ENCODE results near the gene DGKQ.
"Not testable (repeated sequence)": the region's sequence is repeated elsewhere in the genome, so short reads cannot be mapped to it uniquely, and the experiment has no call there.

Gene DGKQ

DNA sequence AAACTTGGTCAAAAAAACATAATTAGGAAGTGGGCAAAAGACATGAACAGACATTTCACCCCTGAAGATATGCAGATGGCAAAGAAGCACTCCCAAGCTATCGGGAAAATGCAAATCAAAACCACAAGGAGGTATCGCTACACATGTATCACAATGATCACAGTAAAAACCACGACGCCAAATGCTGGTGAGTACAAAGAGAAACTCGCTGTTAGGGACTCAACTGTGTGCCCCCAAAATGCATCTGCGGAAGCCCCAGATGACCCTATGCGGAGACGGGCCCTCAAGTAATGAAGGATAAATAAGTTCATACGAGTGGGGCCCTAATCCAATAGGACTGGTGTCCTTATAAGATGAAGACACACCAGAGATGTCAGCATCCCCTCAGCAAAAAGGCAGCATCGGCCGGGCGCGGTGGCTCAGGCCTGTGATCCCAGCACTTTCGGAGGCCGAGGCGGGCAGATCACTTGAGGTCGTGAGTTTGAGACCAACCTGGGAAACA is 51.5 kb downstream of the DGKQ start:
- no CpG with 5 or more reads among the region's 17 CpGs for WGBS (ENCODE audit: extremely low coverage, insufficient coverage, low lambda C conversion rate)
- Histone ChIP-seq H3K27me3 (ENCODE audit: insufficient read depth, low read length, poor library complexity) (no peaks in the 10 kb centered on the region), H3K4ac (ENCODE audit: low read depth, low read length) (no peak overlapping the region), H3K27ac (ENCODE audit: low read depth, low read length) (no peak overlapping the region), H3K4me2 (ENCODE audit: low read length) (no peak overlapping the region), H2BK120ac (ENCODE audit: low read depth, low read length) (no peak overlapping the region), H3K56ac (ENCODE audit: low read length) (no peak overlapping the region), H3K18ac (ENCODE audit: low read length) (no peak overlapping the region), H3K36me3 (ENCODE audit: control insufficient read depth, insufficient read depth, low read length) (no peaks in the 10 kb centered on the region), H4K8ac (ENCODE audit: low read depth, low read length) (no peak overlapping the region), H3K23ac (ENCODE audit: low read length) (no peak overlapping the region), H2BK15ac (replicated peaks; ENCODE audit: low read depth) (no peak overlapping the region), H3K79me1 (ENCODE audit: low read length) (peaks cover 26% of the 10 kb centered on the region), H4K5ac (ENCODE audit: low read length) (no peak overlapping the region), H3K79me2 (ENCODE audit: control insufficient read depth, insufficient read depth, low read length) (peaks cover 47% of the 10 kb centered on the region), H2BK5ac (ENCODE audit: low read length) (no peak overlapping the region), H3K9ac (ENCODE audit: low read length) (no peak overlapping the region), H2AK5ac (ENCODE audit: low read length) (no peak overlapping the region), H3K4me3 (ENCODE audit: low read length) (no peak overlapping the region), H3K4me1 (ENCODE audit: control insufficient read depth, low read depth, low read length) (no peaks in the 10 kb centered on the region)
- no peak for DNase-seq

- H3K36me3 ChIP-seq (ENCODE audit: control insufficient read depth, insufficient read depth, low read length); H3K18ac ChIP-seq (ENCODE audit: low read length); H3K56ac ChIP-seq (ENCODE audit: low read length); H3K4me3 ChIP-seq (ENCODE audit: low read length); H2BK5ac ChIP-seq (ENCODE audit: low read length); H3K4me2 ChIP-seq (ENCODE audit: low read length); H4K5ac ChIP-seq (ENCODE audit: low read length); H3K27ac ChIP-seq (ENCODE audit: low read depth, low read length); H3K23ac ChIP-seq (ENCODE audit: low read length); H2AK5ac ChIP-seq (ENCODE audit: low read length); H3K9ac ChIP-seq (ENCODE audit: low read length); H3K4me1 ChIP-seq (ENCODE audit: control insufficient read depth, low read depth, low read length); H4K8ac ChIP-seq (ENCODE audit: low read depth, low read length); H2BK15ac ChIP-seq (replicated peaks; ENCODE audit: low read depth); DNase-seq; H3K27me3 ChIP-seq (ENCODE audit: insufficient read depth, low read length, poor library complexity); H3K4ac ChIP-seq (ENCODE audit: low read depth, low read length); H2BK120ac ChIP-seq (ENCODE audit: low read depth, low read length): not testable (repeated sequence)
- no CpG with 5 or more reads among the region's 15 CpGs for WGBS (ENCODE audit: extremely low coverage, insufficient coverage, low lambda C conversion rate)
- peaks cover 24% of the 10 kb centered on the region for H3K79me1 ChIP-seq (ENCODE audit: low read length)
- peaks cover 40% of the 10 kb centered on the region for H3K79me2 ChIP-seq (ENCODE audit: control insufficient read depth, insufficient read depth, low read length)
Measured at GRCh38 chr4:919004-919680, 54.2 kb downstream of the DGKQ start.

- DNase-seq; H3K4ac ChIP-seq (ENCODE audit: low read depth, low read length); H3K4me2 ChIP-seq (ENCODE audit: low read length); H4K5ac ChIP-seq (ENCODE audit: low read length); H3K9ac ChIP-seq (ENCODE audit: low read length); H2BK5ac ChIP-seq (ENCODE audit: low read length); H3K27me3 ChIP-seq (ENCODE audit: insufficient read depth, low read length, poor library complexity); H2BK15ac ChIP-seq (replicated peaks; ENCODE audit: low read depth); H3K18ac ChIP-seq (ENCODE audit: low read length); H2BK120ac ChIP-seq (ENCODE audit: low read depth, low read length); H3K23ac ChIP-seq (ENCODE audit: low read length); H3K4me1 ChIP-seq (ENCODE audit: control insufficient read depth, low read depth, low read length); H3K27ac ChIP-seq (ENCODE audit: low read depth, low read length); H4K8ac ChIP-seq (ENCODE audit: low read depth, low read length); H3K56ac ChIP-seq (ENCODE audit: low read length); H3K4me3 ChIP-seq (ENCODE audit: low read length); H3K36me3 ChIP-seq (ENCODE audit: control insufficient read depth, insufficient read depth, low read length); H2AK5ac ChIP-seq (ENCODE audit: low read length): not testable (repeated sequence)
- no CpG with 5 or more reads among the region's 6 CpGs for WGBS (ENCODE audit: extremely low coverage, insufficient coverage, low lambda C conversion rate)
- Histone ChIP-seq H3K79me2 (ENCODE audit: control insufficient read depth, insufficient read depth, low read length) (peaks cover 39% of the 10 kb centered on the region), H3K79me1 (ENCODE audit: low read length) (peaks cover 23% of the 10 kb centered on the region)
Measured at GRCh38 chr4:918591-918990, 54.8 kb downstream of the DGKQ start.

GRCh38 chr4:917992-918391 is 55.4 kb downstream of the DGKQ start:
- DNase-seq = no peak

GRCh38 chr4:917466-917865 is 55.9 kb downstream of the DGKQ start:
- Histone ChIP-seq H4K5ac (ENCODE audit: low read length) (no peak overlapping the region), H3K4ac (ENCODE audit: low read depth, low read length) (no peak overlapping the region), H3K9ac (ENCODE audit: low read length) (no peak overlapping the region), H3K27me3 (ENCODE audit: insufficient read depth, low read length, poor library complexity) (no peaks in the 10 kb centered on the region), H2AK5ac (ENCODE audit: low read length) (no peak overlapping the region), H3K27ac (ENCODE audit: low read depth, low read length) (no peak overlapping the region), H4K8ac (ENCODE audit: low read depth, low read length) (no peak overlapping the region), H3K18ac (ENCODE audit: low read length) (no peak overlapping the region), H3K79me2 (ENCODE audit: control insufficient read depth, insufficient read depth, low read length) (peaks cover 33% of the 10 kb centered on the region), H3K4me1 (ENCODE audit: control insufficient read depth, low read depth, low read length) (no peaks in the 10 kb centered on the region), H3K79me1 (ENCODE audit: low read length) (peaks cover 21% of the 10 kb centered on the region), H3K23ac (ENCODE audit: low read length) (no peak overlapping the region), H2BK120ac (ENCODE audit: low read depth, low read length) (no peak overlapping the region), H3K36me3 (ENCODE audit: control insufficient read depth, insufficient read depth, low read length) (no peaks in the 10 kb centered on the region), H2BK15ac (replicated peaks; ENCODE audit: low read depth) (no peak overlapping the region), H3K56ac (ENCODE audit: low read length) (no peak overlapping the region), H2BK5ac (ENCODE audit: low read length) (no peak overlapping the region), H3K4me2 (ENCODE audit: low read length) (no peak overlapping the region), H3K4me3 (ENCODE audit: low read length) (no peak overlapping the region)
- no CpG with 5 or more reads among the region's 7 CpGs for WGBS (ENCODE audit: extremely low coverage, insufficient coverage, low lambda C conversion rate)
- DNase-seq = no peak

More at GRCh38 chr4:917992-918391, 55.4 kb downstream of the DGKQ start:
- Histone ChIP-seq H3K4me3 (ENCODE audit: low read length) (no peak overlapping the region), H3K18ac (ENCODE audit: low read length) (no peak overlapping the region), H3K79me1 (ENCODE audit: low read length) (peaks cover 23% of the 10 kb centered on the region), H2AK5ac (ENCODE audit: low read length) (no peak overlapping the region), H4K8ac (ENCODE audit: low read depth, low read length) (no peak overlapping the region), H3K56ac (ENCODE audit: low read length) (no peak overlapping the region), H3K36me3 (ENCODE audit: control insufficient read depth, insufficient read depth, low read length) (no peaks in the 10 kb centered on the region), H3K23ac (ENCODE audit: low read length) (no peak overlapping the region), H3K27ac (ENCODE audit: low read depth, low read length) (no peak overlapping the region), H3K4ac (ENCODE audit: low read depth, low read length) (no peak overlapping the region), H4K5ac (ENCODE audit: low read length) (no peak overlapping the region), H2BK120ac (ENCODE audit: low read depth, low read length) (no peak overlapping the region), H3K4me2 (ENCODE audit: low read length) (no peak overlapping the region), H2BK15ac (replicated peaks; ENCODE audit: low read depth) (no peak overlapping the region), H3K9ac (ENCODE audit: low read length) (no peak overlapping the region), H3K27me3 (ENCODE audit: insufficient read depth, low read length, poor library complexity) (no peaks in the 10 kb centered on the region), H3K79me2 (ENCODE audit: control insufficient read depth, insufficient read depth, low read length) (peaks cover 36% of the 10 kb centered on the region), H3K4me1 (ENCODE audit: control insufficient read depth, low read depth, low read length) (no peaks in the 10 kb centered on the region), H2BK5ac (ENCODE audit: low read length) (no peak overlapping the region)
- WGBS (ENCODE audit: extremely low coverage, insufficient coverage, low lambda C conversion rate) = no CpG with 5 or more reads among the region's 2 CpGs

- Histone ChIP-seq H2BK120ac (ENCODE audit: low read depth, low read length) (no peak overlapping the region), H3K18ac (ENCODE audit: low read length) (no peak overlapping the region)
- DNase-seq = no peak
Measured at GRCh38 chr4:915595-915994, 57.8 kb downstream of the DGKQ start.

More at GRCh38 chr4:915595-915994, 57.8 kb downstream of the DGKQ start:
- no peak overlapping the region for H2BK5ac ChIP-seq (ENCODE audit: low read length)
- WGBS (ENCODE audit: extremely low coverage, insufficient coverage, low lambda C conversion rate) = no CpG with 5 or more reads among the region's 8 CpGs
- no peak overlapping the region for H4K8ac ChIP-seq (ENCODE audit: low read depth, low read length)
- H2AK5ac ChIP-seq (ENCODE audit: low read length) = no peak overlapping the region
- no peak overlapping the region for H3K4ac ChIP-seq (ENCODE audit: low read depth, low read length)
- no peak overlapping the region for H3K27ac ChIP-seq (ENCODE audit: low read depth, low read length)
- H3K36me3 ChIP-seq (ENCODE audit: control insufficient read depth, insufficient read depth, low read length) = no peaks in the 10 kb centered on the region
- H3K27me3 ChIP-seq (ENCODE audit: insufficient read depth, low read length, poor library complexity) = no peaks in the 10 kb centered on the region
- no peak overlapping the region for H3K56ac ChIP-seq (ENCODE audit: low read length)
- H3K79me1 ChIP-seq (ENCODE audit: low read length) = peaks cover 20% of the 10 kb centered on the region
- H3K9ac ChIP-seq (ENCODE audit: low read length) = no peak overlapping the region
- H4K5ac ChIP-seq (ENCODE audit: low read length) = no peak overlapping the region
- H3K4me2 ChIP-seq (ENCODE audit: low read length) = no peak overlapping the region
- H2BK15ac ChIP-seq (replicated peaks; ENCODE audit: low read depth) = no peak overlapping the region
- H3K4me1 ChIP-seq (ENCODE audit: control insufficient read depth, low read depth, low read length) = no peaks in the 10 kb centered on the region
- peaks cover 28% of the 10 kb centered on the region for H3K79me2 ChIP-seq (ENCODE audit: control insufficient read depth, insufficient read depth, low read length)
- H3K4me3 ChIP-seq (ENCODE audit: low read length) = no peak overlapping the region
- H3K23ac ChIP-seq (ENCODE audit: low read length) = no peak overlapping the region

All from mesendoderm (in vitro differentiated cells).